Measurements from ENCODE around the gene IPP. TPM values are rescaled to one million over a fixed set of nuclear protein-coding genes. Genes with fewer than 3 reads are reported as not detected.
A peak's percentile ranks its signal among the peaks of the same experiment; 100 is the strongest.
"Not testable (repeated sequence)": the region's sequence is repeated elsewhere in the genome, so short reads cannot be mapped to it uniquely, and the experiment has no call there.

The IPP gene
- total and polyA plus RNA-seq, 8 donors, result 3.1 to 11.3 (median 8.5) TPM

DNA sequence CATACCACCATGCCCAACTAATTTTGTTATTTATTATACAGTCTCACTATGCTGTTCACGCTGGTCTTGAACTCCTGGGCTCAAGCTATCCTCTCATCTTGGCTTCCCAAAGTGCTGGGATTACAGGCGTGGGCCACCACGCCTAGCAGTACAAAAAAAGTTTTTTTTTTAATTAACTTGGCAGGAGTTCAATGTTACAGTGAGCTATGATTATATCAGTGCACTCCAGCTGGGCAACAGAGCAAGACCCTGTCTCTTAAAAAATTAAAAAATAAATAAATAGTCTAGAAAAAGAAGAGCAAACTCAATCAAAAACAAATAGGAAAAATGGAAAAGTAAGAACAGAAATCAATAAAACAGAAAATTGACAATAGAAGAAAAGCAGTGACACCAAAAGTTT is 36.7 kb downstream of the IPP start:
- Histone ChIP-seq H3K36me3 (peaks cover 0 to 27% (median 0%) of the 10 kb centered on the region in 3 donors), H3K9me3 (no peaks in the 10 kb centered on the region), H3K27me3 (no peaks in the 10 kb centered on the region), H3K27ac (no peak overlapping the region), H3K4me1 (no peaks in the 10 kb centered on the region), H3K4me3 (no peak overlapping the region)
- TF ChIP-seq, protein P1, sequence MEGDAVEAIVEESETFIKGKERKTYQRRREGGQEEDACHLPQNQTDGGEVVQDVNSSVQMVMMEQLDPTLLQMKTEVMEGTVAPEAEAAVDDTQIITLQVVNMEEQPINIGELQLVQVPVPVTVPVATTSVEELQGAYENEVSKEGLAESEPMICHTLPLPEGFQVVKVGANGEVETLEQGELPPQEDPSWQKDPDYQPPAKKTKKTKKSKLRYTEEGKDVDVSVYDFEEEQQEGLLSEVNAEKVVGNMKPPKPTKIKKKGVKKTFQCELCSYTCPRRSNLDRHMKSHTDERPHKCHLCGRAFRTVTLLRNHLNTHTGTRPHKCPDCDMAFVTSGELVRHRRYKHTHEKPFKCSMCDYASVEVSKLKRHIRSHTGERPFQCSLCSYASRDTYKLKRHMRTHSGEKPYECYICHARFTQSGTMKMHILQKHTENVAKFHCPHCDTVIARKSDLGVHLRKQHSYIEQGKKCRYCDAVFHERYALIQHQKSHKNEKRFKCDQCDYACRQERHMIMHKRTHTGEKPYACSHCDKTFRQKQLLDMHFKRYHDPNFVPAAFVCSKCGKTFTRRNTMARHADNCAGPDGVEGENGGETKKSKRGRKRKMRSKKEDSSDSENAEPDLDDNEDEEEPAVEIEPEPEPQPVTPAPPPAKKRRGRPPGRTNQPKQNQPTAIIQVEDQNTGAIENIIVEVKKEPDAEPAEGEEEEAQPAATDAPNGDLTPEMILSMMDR (IDR thresholded peaks at IDR 0.05), result no peak
- ATAC-seq (no peak), FAIRE-seq (no peak), DNase-seq (no peak)
- 80 to 84% methylated on average over 3 of the region's 3 CpGs for WGBS, 2 donors
- intact Hi-C loops (cut with DNase I), result no loop called here

DNA sequence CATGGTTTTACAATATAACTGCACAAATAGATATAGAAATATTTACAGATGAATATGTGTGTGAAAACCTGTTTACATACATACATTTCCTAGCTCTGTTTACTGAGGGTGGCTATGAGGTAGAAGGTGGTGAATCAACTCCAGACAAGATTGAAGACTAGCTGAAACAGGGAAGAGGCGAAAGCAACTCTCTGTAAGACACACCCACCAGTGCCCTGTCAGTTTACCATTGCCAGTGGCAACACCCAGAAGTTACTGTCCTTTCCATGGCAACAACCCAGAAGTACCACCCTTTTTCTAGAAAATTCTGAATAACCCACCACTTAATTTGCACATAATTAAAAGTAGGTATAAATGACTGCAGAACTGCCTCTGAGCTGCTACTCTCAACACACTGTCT is 45.8 kb downstream of the IPP start:
- Histone ChIP-seq H3K4me1 (no peaks in the 10 kb centered on the region), H3K27me3 (no peaks in the 10 kb centered on the region), H3K36me3 (no peaks in the 10 kb centered on the region), H3K9me3 (no peaks in the 10 kb centered on the region), H3K27ac (no peak overlapping the region), H3K4me3 (no peak overlapping the region)
- no peak for DNase-seq
- WGBS, 2 donors, result 94 to 100% methylated on average over 1 of the region's 1 CpG
- intact Hi-C loops (cut with DNase I), result no loop called here
- FAIRE-seq, result no peak
- TF ChIP-seq, protein P1 (IDR thresholded peaks at IDR 0.05), result no peak
- ATAC-seq, result no peak

DNA sequence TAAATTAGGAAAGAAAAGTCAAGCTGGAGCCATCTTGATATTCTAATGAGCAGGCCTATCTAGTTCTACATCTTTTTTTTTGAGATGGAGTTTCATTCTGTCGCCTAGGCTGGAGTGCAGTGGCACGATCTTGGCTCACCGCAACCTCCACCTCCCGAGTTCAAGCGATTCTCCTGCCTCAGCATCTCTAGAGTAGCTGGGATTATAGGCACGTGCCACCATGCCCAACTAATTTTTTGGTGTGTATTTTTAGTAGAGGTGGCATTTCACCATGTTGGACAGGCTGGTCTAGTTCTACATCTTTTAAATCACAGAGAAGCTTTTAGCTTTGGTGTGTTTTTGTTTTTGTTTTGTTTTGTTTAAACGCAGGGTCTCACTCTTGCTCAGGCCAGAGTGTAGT is 55.6 kb downstream of the IPP start:
- no peaks in the 10 kb centered on the region for H3K27me3 ChIP-seq
- FAIRE-seq, result no peak
- TF ChIP-seq, protein P1 (IDR thresholded peaks at IDR 0.05), result no peak
- no peaks in the 10 kb centered on the region for H3K9me3 ChIP-seq
- intact Hi-C loops (cut with DNase I), result no loop called here
- WGBS, 2 donors, result 90 to 93% methylated on average over 7 of the region's 7 CpGs
- no peak overlapping the region for H3K27ac ChIP-seq
- DNase-seq, result no peak
- peaks cover 0 to 26% (median 9%) of the 10 kb centered on the region in 3 donors for H3K36me3 ChIP-seq
- H3K4me3 ChIP-seq, result no peak overlapping the region
- H3K4me1 ChIP-seq, result no peaks in the 10 kb centered on the region
- no peak for ATAC-seq

DNA sequence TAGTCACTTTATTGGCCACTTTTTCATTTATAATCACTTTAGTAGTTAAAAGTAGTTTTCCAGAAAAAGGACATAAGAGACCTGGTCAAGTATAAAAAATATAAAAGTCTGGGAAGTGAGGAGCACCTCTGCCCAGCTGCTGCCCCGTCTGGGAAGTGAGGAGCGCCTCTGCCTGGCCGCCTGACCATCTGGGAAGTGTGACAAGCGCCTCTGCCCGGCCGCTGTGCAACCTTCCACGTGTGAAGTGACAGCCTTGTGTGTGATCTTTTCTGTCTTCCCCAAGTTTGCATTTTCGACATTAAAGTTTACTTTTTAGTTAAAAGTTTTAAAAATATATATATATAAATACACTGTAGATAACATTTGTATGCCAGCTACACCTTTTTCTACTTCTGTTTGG is 56.6 kb downstream of the IPP start:
- H3K27ac ChIP-seq; H3K27me3 ChIP-seq; intact Hi-C loops (cut with DNase I); H3K4me1 ChIP-seq; FAIRE-seq; ATAC-seq; H3K9me3 ChIP-seq; DNase-seq; H3K4me3 ChIP-seq: not testable (repeated sequence)
- peaks cover 0 to 24% (median 9%) of the 10 kb centered on the region in 3 donors for H3K36me3 ChIP-seq
- 79 to 81% methylated on average over 8 of the region's 8 CpGs for WGBS, 2 donors

DNA sequence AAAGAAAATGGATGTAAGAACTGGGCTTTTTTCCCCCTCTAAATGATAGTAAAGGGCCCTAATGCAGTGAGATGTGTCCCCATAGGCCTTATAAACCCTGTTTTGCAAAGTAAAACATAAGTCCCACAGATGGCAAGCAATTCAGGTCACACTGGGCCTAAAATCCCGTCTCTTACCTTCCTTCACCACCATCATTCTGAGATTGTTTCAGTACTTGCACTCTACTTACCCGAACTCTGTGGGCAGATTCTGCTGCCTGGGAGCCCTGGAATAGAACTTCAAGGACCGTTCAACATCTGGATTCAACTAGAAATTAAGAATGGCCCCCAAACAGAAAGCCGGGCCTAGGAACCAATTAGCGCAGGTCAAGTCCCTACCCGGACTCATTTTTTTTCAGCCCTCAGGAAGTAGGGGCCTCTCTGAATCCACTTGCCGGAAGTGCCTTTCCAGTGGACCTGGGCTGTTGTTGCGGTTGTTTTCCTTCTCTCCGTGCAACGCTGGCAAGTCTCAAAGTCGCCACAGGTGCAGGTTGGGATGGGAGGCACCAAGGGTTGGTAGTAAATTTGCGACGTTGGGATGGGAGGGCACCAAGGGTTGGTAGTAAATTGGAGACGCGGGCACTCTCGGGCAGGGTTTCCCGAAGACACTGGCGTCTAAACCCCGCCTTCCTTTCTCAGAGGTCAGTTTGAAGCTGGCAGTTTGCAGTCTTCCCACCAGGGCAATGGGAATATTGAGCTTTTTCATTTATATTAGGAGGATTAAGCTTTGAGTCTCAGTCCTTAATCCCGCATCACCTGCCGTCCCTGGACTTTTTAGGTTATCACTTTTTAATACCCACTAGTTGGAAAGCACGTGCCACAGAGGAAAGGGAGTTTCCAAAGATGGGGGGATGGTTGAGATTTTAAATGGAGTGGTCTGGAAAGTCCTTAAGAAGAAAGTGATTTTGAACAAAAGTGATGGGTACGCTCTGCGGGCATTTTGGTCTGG is 62.4 kb downstream of the IPP start, which contains the start of gene TMEM69:
TMEM69 (plus strand) TSS at position 428 of the 987 bp plus-strand sequence. CDS start 2,888 bp downstream, outside the sequence.
- Histone ChIP-seq H3K4me1 (peaks cover 0 to 20% (median 5%) of the 10 kb centered on the region in 3 donors), H3K36me3 (peaks cover 0 to 6% (median under 1%) of the 10 kb centered on the region in 3 donors), H3K9me3 (no peaks in the 10 kb centered on the region), H3K27ac (peak within 1 kb of the TSS; percentile 90 to 98 (median 94)), H3K4me3 (peak within 1 kb of the TSS; percentile 47 to 97 (median 84)), H3K27me3 (no peaks in the 10 kb centered on the region)
- FAIRE-seq (no peak), DNase-seq (peak; percentile 44 to 80 (median 70)), ATAC-seq (peak; percentile 61 to 74 (median 64))
- intact Hi-C loops (cut with DNase I), result no loop called here
- TF ChIP-seq, protein P1 (IDR thresholded peaks at IDR 0.05), result peak in 1 of 4 donors; percentile 6
- 1% methylated on average over 24 of the region's 24 CpGs for WGBS, 2 donors
